CD4-positive, alpha-beta memory T cell (primary cell): Measurements from ENCODE around the gene SLAMF9. TPM values are rescaled to one million over a fixed set of nuclear protein-coding genes. Genes with fewer than 3 reads are reported as not detected.

Source experiments
- CTCF ChIA-PET: fragments of 350-600 bp; sonication (Branson Sonifier 250); formaldehyde crosslinking; loops from one replicate; lab custom pipeline; 2021; ENCODE audit warnings: inconsistent platforms; ENCODE audit not compliant: partially characterized antibody; lab: Charles Lee
- POLR2A ChIA-PET: fragments of 350-600 bp; sonication (Branson Sonifier 250); formaldehyde crosslinking; loops from one replicate; lab custom pipeline; 2021; ENCODE audit not compliant: partially characterized antibody; lab: Charles Lee
- DNase-seq, 5 donors: peaks; one replicate each; pipeline versions ENCODE4 v3.0.0 to v3.0.0-alpha.2; 2020 to 2022; ENCODE audit warnings: mixed read lengths in 1 of 5
- H3K27ac ChIP-seq: one replicate; pipeline ENCODE4 v1.7.0; 2013; ENCODE audit warnings: low read depth, low read length
- H3K27me3 ChIP-seq: 2 replicates; pipeline ENCODE4 v1.7.0; 2013; ENCODE audit warnings: mild to moderate bottlenecking, low read length, moderate library complexity; ENCODE audit not compliant: insufficient read depth
- H3K36me3 ChIP-seq: 2 replicates; pipeline ENCODE4 v1.7.0; 2013; ENCODE audit warnings: mild to moderate bottlenecking, low read length, moderate library complexity; ENCODE audit not compliant: insufficient read depth
- H3K4me1 ChIP-seq: 2 replicates; pipeline ENCODE4 v1.7.0; 2013; ENCODE audit warnings: mild to moderate bottlenecking, low read length, moderate library complexity; ENCODE audit not compliant: insufficient read depth
- H3K4me3 ChIP-seq, 2 donors: one replicate each; pipeline ENCODE4 v1.7.0; 2013; ENCODE audit warnings: low read length in 2 of 2, mild to moderate bottlenecking in 1 of 2
- H3K9me3 ChIP-seq, 2 donors: one replicate each; pipeline ENCODE4 v1.7.0; 2013; ENCODE audit warnings: low read length in 2 of 2, control low read depth in 1 of 2; ENCODE audit not compliant: control insufficient read depth in 1 of 2
- H3K27ac Mint-ChIP-seq, 7 donors: one replicate each; pipeline ENCODE4 v1.8.0; 2020 to 2021; ENCODE audit warnings: mixed read lengths in 7 of 7, mild to moderate bottlenecking in 6 of 7, inconsistent platforms in 3 of 7, moderate library complexity in 3 of 7
- H3K27me3 Mint-ChIP-seq, 2 donors: one replicate each; pipeline ENCODE4 v1.8.0; 2020 to 2021; ENCODE audit warnings: mixed read lengths in 2 of 2
- H3K36me3 Mint-ChIP-seq, 2 donors: one replicate each; pipeline ENCODE4 v1.8.0; 2020 to 2021; ENCODE audit warnings: mixed read lengths in 2 of 2, inconsistent platforms in 1 of 2, mild to moderate bottlenecking in 1 of 2
- H3K4me1 Mint-ChIP-seq, 4 donors: one replicate each; pipeline ENCODE4 v1.8.0; 2020 to 2021; ENCODE audit warnings: mixed read lengths in 4 of 4, mild to moderate bottlenecking in 1 of 4
- H3K4me3 Mint-ChIP-seq, 8 donors: one replicate each; pipeline ENCODE4 v1.8.0; 2020 to 2021; ENCODE audit warnings: mixed read lengths in 8 of 8, mild to moderate bottlenecking in 7 of 8, moderate library complexity in 6 of 8, inconsistent platforms in 3 of 8
- H3K9me3 Mint-ChIP-seq, 8 donors: one replicate each; pipeline ENCODE4 v1.8.0; 2020 to 2021; ENCODE audit warnings: mixed read lengths in 8 of 8, mild to moderate bottlenecking in 5 of 8, inconsistent platforms in 3 of 8, moderate library complexity in 1 of 8
- intact Hi-C: fragments of 100-400 bp; cut with micrococcal nuclease; formaldehyde crosslinking; loops from one replicate; pipeline ENCODE4 v1.15.1; 2023
- polyA plus RNA-seq, 2 donors: library from polyadenylated mRNA; unstranded; fragments of 300-500 nt; fragmentation: Illumina TruSeq; gene quantifications; one replicate each; pipeline ENCODE4 v1.2.3, GENCODE V29; 2021
- total RNA-seq, 2 experiments: library from RNA; stranded (reverse); gene quantifications; one replicate each; pipeline ENCODE4 v1.2.3, GENCODE V29; 2021

The SLAMF9 gene
- total and polyA plus RNA-seq, 4 experiments from 2014 or later: not detected

- peak overlapping the region; percentile 85 to 99 (median 97) for H3K4me3 Mint-ChIP-seq
- H3K9me3 ChIP-seq: no peaks in the 10 kb centered on the region
- peak in 3 of 5 donors; percentile 29 to 72 (median 46) for DNase-seq
- H3K4me1 Mint-ChIP-seq: peaks cover 37 to 88% (median 57%) of the 10 kb centered on the region in 4 donors
- peaks cover 42 to 74% of the 10 kb centered on the region in 2 donors for H3K36me3 Mint-ChIP-seq
- H3K27me3 ChIP-seq: no peaks in the 10 kb centered on the region
- H3K9me3 Mint-ChIP-seq: peaks cover 0 to 9% (median 0%) of the 10 kb centered on the region in 8 donors
- ChIA-PET CTCF (interaction anchor here (1.1 to 6.9 kb wide), 9 partner anchors 10 to 163 kb away, joined by 3 to 87 read pairs (median 4); no protein-coding TSS in a partner anchor), POLR2A (interaction anchor here (2.4 to 5.2 kb wide), 6 partner anchors 31 to 177 kb away, joined by 13 to 62 read pairs (median 31); partner anchors contain the start of genes DUSP23, IGSF8 and PIGM)
- peak overlapping the region; percentile 44 to 93 for H3K4me3 ChIP-seq
- peaks cover 38% of the 10 kb centered on the region for H3K36me3 ChIP-seq
- H3K27me3 Mint-ChIP-seq: peaks cover 0 to 5% of the 10 kb centered on the region in 2 donors
- peak overlapping the region; percentile 98 for H3K27ac ChIP-seq
- peaks cover 65% of the 10 kb centered on the region for H3K4me1 ChIP-seq
- intact Hi-C loops: loop anchor here (5.0 to 10.0 kb wide), 2 partner anchors 70 to 343 kb away; partner anchors contain the start of gene DCAF8
- H3K27ac Mint-ChIP-seq: peak overlapping the region; percentile 99 to 100 (median 100)
Observed at GRCh38 chr1:159921700-159922504, 32.1 kb downstream of the SLAMF9 start.

GRCh38 chr1:159921251-159921650 lies 32.8 kb downstream of the SLAMF9 start:
- ChIA-PET POLR2A (interaction anchor here (2.9 to 5.1 kb wide), 3 partner anchors 30 to 140 kb away, joined by 24 to 62 read pairs (median 36); partner anchors contain the start of genes DUSP23 and PIGM), CTCF (interaction anchor here (1.1 to 6.9 kb wide), 6 partner anchors 10 to 164 kb away, joined by 3 to 87 read pairs (median 6); no protein-coding TSS in a partner anchor)
- Mint-ChIP-seq H3K9me3 (peaks cover 0 to 9% (median 0%) of the 10 kb centered on the region in 8 donors), H3K4me3 (peak overlapping the region; percentile 85 to 99 (median 97)), H3K27me3 (peaks cover 0 to 5% of the 10 kb centered on the region in 2 donors), H3K36me3 (peaks cover 42 to 80% of the 10 kb centered on the region in 2 donors), H3K4me1 (peaks cover 35 to 86% (median 54%) of the 10 kb centered on the region in 4 donors), H3K27ac (peak overlapping the region; percentile 99 to 100 (median 100))
- Histone ChIP-seq H3K27ac (peak overlapping the region; percentile 98), H3K9me3 (no peaks in the 10 kb centered on the region), H3K36me3 (peaks cover 38% of the 10 kb centered on the region), H3K27me3 (no peaks in the 10 kb centered on the region), H3K4me1 (peaks cover 61% of the 10 kb centered on the region), H3K4me3 (peak overlapping the region in 1 of 2 donors; percentile 93)
- DNase-seq: peak in 1 of 5 donors; percentile 59
- intact Hi-C loops: loop anchor here (5.0 to 10.0 kb wide), 2 partner anchors 69 to 344 kb away; partner anchors contain the start of gene DCAF8

GRCh38 chr1:159920651-159921050 lies 33.4 kb downstream of the SLAMF9 start:
- Histone ChIP-seq H3K9me3 (no peaks in the 10 kb centered on the region), H3K27me3 (no peaks in the 10 kb centered on the region), H3K36me3 (peaks cover 38% of the 10 kb centered on the region), H3K4me3 (no peak overlapping the region), H3K27ac (peak overlapping the region; percentile 98), H3K4me1 (peaks cover 55% of the 10 kb centered on the region)
- Mint-ChIP-seq H3K4me3 (peak overlapping the region in 7 of 8 donors; percentile 54 to 99 (median 96)), H3K27ac (peak overlapping the region; percentile 99 to 100 (median 100)), H3K4me1 (peaks cover 35 to 86% (median 51%) of the 10 kb centered on the region in 4 donors), H3K36me3 (peaks cover 42 to 86% of the 10 kb centered on the region in 2 donors), H3K9me3 (peaks cover 0 to 9% (median 0%) of the 10 kb centered on the region in 8 donors), H3K27me3 (peaks cover 0 to 5% of the 10 kb centered on the region in 2 donors)
- no peak for DNase-seq
- ChIA-PET POLR2A (interaction anchor here (0.6 kb wide), 1 partner anchor 109 kb away, joined by 4 read pairs; no protein-coding TSS in a partner anchor), CTCF (interaction anchor here (2.4 to 6.9 kb wide), 2 partner anchors 9 to 29 kb away, joined by 8 to 87 read pairs; no protein-coding TSS in a partner anchor)
- intact Hi-C loops: loop anchor here (5.0 to 10.0 kb wide), 2 partner anchors 68 to 344 kb away; partner anchors contain the start of gene DCAF8

GRCh38 chr1:159920202-159920601 lies 33.8 kb downstream of the SLAMF9 start:
- intact Hi-C loops: loop anchor here (5.0 to 10.0 kb wide), 2 partner anchors 68 to 345 kb away; partner anchors contain the start of gene DCAF8
- H3K27ac ChIP-seq: peak overlapping the region; percentile 98
- H3K27me3 ChIP-seq: no peaks in the 10 kb centered on the region
- DNase-seq: no peak
- H3K4me1 ChIP-seq: peaks cover 54% of the 10 kb centered on the region
- peak overlapping the region; percentile 99 to 100 (median 100) for H3K27ac Mint-ChIP-seq
- H3K4me1 Mint-ChIP-seq: peaks cover 36 to 85% (median 54%) of the 10 kb centered on the region in 4 donors
- H3K36me3 ChIP-seq: peaks cover 38% of the 10 kb centered on the region
- POLR2A ChIA-PET: interaction anchor here (0.6 kb wide), 1 partner anchor 109 kb away, joined by 4 read pairs; no protein-coding TSS in a partner anchor
- no peaks in the 10 kb centered on the region for H3K9me3 ChIP-seq
- peaks cover 42 to 85% of the 10 kb centered on the region in 2 donors for H3K36me3 Mint-ChIP-seq
- peaks cover 0 to 7% (median 0%) of the 10 kb centered on the region in 8 donors for H3K9me3 Mint-ChIP-seq
- H3K4me3 ChIP-seq: no peak overlapping the region
- H3K4me3 Mint-ChIP-seq: peak overlapping the region in 1 of 8 donors; percentile 99
- peaks cover 0 to 2% of the 10 kb centered on the region in 2 donors for H3K27me3 Mint-ChIP-seq
- CTCF ChIA-PET: interaction anchor here (2.4 to 6.9 kb wide), 2 partner anchors 8 to 29 kb away, joined by 8 to 87 read pairs; no protein-coding TSS in a partner anchor

GRCh38 chr1:159919236-159919865 lies 34.7 kb downstream of the SLAMF9 start:
- intact Hi-C loops: no loop called here
- H3K4me3 ChIP-seq: no peak overlapping the region
- peak overlapping the region; percentile 98 for H3K27ac ChIP-seq
- peaks cover 0 to 2% of the 10 kb centered on the region in 2 donors for H3K27me3 Mint-ChIP-seq
- peaks cover 42 to 81% of the 10 kb centered on the region in 2 donors for H3K36me3 Mint-ChIP-seq
- peaks cover 38% of the 10 kb centered on the region for H3K36me3 ChIP-seq
- H3K4me1 ChIP-seq: peaks cover 59% of the 10 kb centered on the region
- peaks cover 40 to 87% (median 61%) of the 10 kb centered on the region in 4 donors for H3K4me1 Mint-ChIP-seq
- ChIA-PET POLR2A (interaction anchor here (1.1 kb wide), 1 partner anchor 15 kb away, joined by 3 read pairs; no protein-coding TSS in a partner anchor), CTCF (no interaction called here)
- H3K9me3 Mint-ChIP-seq: peaks cover 0 to 8% (median 0%) of the 10 kb centered on the region in 8 donors
- H3K4me3 Mint-ChIP-seq: peak overlapping the region in 1 of 8 donors; percentile 22
- peak overlapping the region in 5 of 7 donors; percentile 78 to 100 (median 93) for H3K27ac Mint-ChIP-seq
- DNase-seq: no peak
- no peaks in the 10 kb centered on the region for H3K9me3 ChIP-seq
- no peaks in the 10 kb centered on the region for H3K27me3 ChIP-seq
